Neural cell (in vitro differentiated cells): ENCODE measurements around the gene CASTOR1. TPM values are rescaled to one million over a fixed set of nuclear protein-coding genes. Genes with fewer than 3 reads are reported as not detected.

Source experiments
- H2AFZ ChIP-seq: fragments of 200-600, 300-800 bp; sonication (generic), shearing (Covaris generic); 2 replicates; pipeline ENCODE4 v1.6.0; 2014; ENCODE audit warnings: low read depth, mild to moderate bottlenecking, antibody characterized with exemption, low read length, moderate library complexity
- H3F3A ChIP-seq: fragments of 200-600 bp; shearing (Covaris generic); 2 replicates; pipeline ENCODE4 v1.6.1; 2016; ENCODE audit warnings: mild to moderate bottlenecking, moderate library complexity, mixed read lengths, antibody characterized with exemption, low read length; ENCODE audit not compliant: insufficient read depth, poor library complexity, severe bottlenecking
- H3K27ac ChIP-seq: fragments of 200-600, 300-800 bp; sonication (generic), shearing (Covaris generic); 2 replicates; pipeline ENCODE4 v1.5.1; 2014; ENCODE audit warnings: mild to moderate bottlenecking, low read length, moderate library complexity
- H3K27me3 ChIP-seq: fragments of 300-800, 200-600 bp; sonication (generic), shearing (Covaris generic); 2 replicates; pipeline ENCODE4 v1.6.0; 2014; ENCODE audit warnings: mild to moderate bottlenecking, low read depth, low read length, moderate library complexity; ENCODE audit not compliant: insufficient read depth
- H3K36me3 ChIP-seq: fragments of 300-800, 200-600 bp; sonication (generic), shearing (Covaris generic); 2 replicates; pipeline ENCODE4 v1.5.1; 2014; ENCODE audit warnings: mild to moderate bottlenecking, antibody characterized with exemption, low read length, moderate library complexity; ENCODE audit not compliant: insufficient read depth
- H3K4me2 ChIP-seq: fragments of 300-800, 200-600 bp; sonication (generic), shearing (Covaris generic); 2 replicates; pipeline ENCODE4 v1.6.0; 2014; ENCODE audit warnings: mild to moderate bottlenecking, low read length
- H3K4me3 ChIP-seq: fragments of 300-800, 200-600 bp; sonication (generic), shearing (Covaris generic); 2 replicates; pipeline ENCODE4 v1.5.1; 2014; ENCODE audit warnings: mild to moderate bottlenecking, low read length, moderate library complexity
- H3K79me2 ChIP-seq: fragments of 200-600 bp; shearing (Covaris generic); replicated peaks from 2 replicates; pipeline ENCODE4 v1.6.0; 2014; ENCODE audit warnings: mild to moderate bottlenecking, low read length, moderate library complexity; ENCODE audit not compliant: insufficient read depth
- H3K9ac ChIP-seq: fragments of 300-800, 200-600 bp; sonication (generic), shearing (Covaris generic); 2 replicates; pipeline ENCODE4 v1.6.1; 2016; ENCODE audit warnings: mild to moderate bottlenecking, low read length, mixed read lengths
- H3K9me2 ChIP-seq: fragments of 200-600 bp; shearing (Covaris generic); 2 replicates; pipeline ENCODE4 v1.6.1; 2016; ENCODE audit warnings: mild to moderate bottlenecking, low read length, mixed read lengths; ENCODE audit not compliant: insufficient read depth
- H3K9me3 ChIP-seq: fragments of 200-600, 300-800 bp; sonication (generic), shearing (Covaris generic); 2 replicates; pipeline ENCODE4 v1.6.1; 2016; ENCODE audit warnings: mild to moderate bottlenecking, mixed run types, low read length, moderate library complexity, mixed read lengths
- H4K20me1 ChIP-seq: fragments of 200-600 bp; shearing (Covaris generic); 2 replicates; pipeline ENCODE4 v1.6.1; 2016; ENCODE audit warnings: mild to moderate bottlenecking, mixed run types; ENCODE audit not compliant: insufficient read depth
- EP300 ChIP-seq: fragments of 450-650 bp; conservative IDR thresholded peaks from 2 replicates; pipeline ENCODE4 v1.6.1; 2014; ENCODE audit warnings: antibody characterized with exemption, mild to moderate bottlenecking, moderate library complexity; ENCODE audit not compliant: poor library complexity, severe bottlenecking
- EZH2 ChIP-seq: fragments of 200-600, 300-800 bp; shearing (Covaris generic), sonication (generic); IDR thresholded peaks from 2 replicates; pipeline ENCODE4 v1.6.1; 2014; ENCODE audit warnings: antibody characterized with exemption, low read length, borderline replicate concordance, mild to moderate bottlenecking; ENCODE audit not compliant: insufficient read depth, poor library complexity, severe bottlenecking
- MXI1 ChIP-seq: fragments of 450-650 bp; conservative IDR thresholded peaks from 2 replicates; pipeline ENCODE4 v1.6.1; 2014; ENCODE audit warnings: antibody characterized with exemption, mild to moderate bottlenecking; ENCODE audit not compliant: poor library complexity, severe bottlenecking
- POLR2AphosphoS5 ChIP-seq: IDR thresholded peaks from 2 replicates; pipeline ENCODE4 v1.6.1; 2012
- RAD21 ChIP-seq: fragments of 450-650 bp; conservative IDR thresholded peaks from 2 replicates; pipeline ENCODE4 v1.6.1; 2014; ENCODE audit warnings: antibody characterized with exemption, mild to moderate bottlenecking, moderate library complexity
- SMC3 ChIP-seq: fragments of 450-650 bp; conservative IDR thresholded peaks from 2 replicates; pipeline ENCODE4 v1.6.1; 2014; ENCODE audit warnings: antibody characterized with exemption, mild to moderate bottlenecking, moderate library complexity; ENCODE audit not compliant: poor library complexity
- TAF1 ChIP-seq: IDR thresholded peaks from 2 replicates; pipeline ENCODE4 v1.6.1; 2012; ENCODE audit warnings: low read depth
- polyA plus RNA-seq: library from polyadenylated mRNA; depleted of rRNA; stranded (reverse); fragments of >200 nt; gene quantifications from 2 replicates; pipeline ENCODE4 v1.2.3, GENCODE V29; 2014
- TF ChIP-seq, protein P1 (sequence below): IDR thresholded peaks from 2 replicates; pipeline ENCODE4 v1.6.1; 2012; ENCODE audit warnings: borderline replicate concordance
- TF ChIP-seq, protein P2 (sequence below): fragments of 450-650 bp; IDR thresholded peaks from 2 replicates; pipeline ENCODE4 v1.5.1; 2014; ENCODE audit warnings: antibody characterized with exemption, mild to moderate bottlenecking, moderate library complexity; ENCODE audit not compliant: poor library complexity, severe bottlenecking

The CASTOR1 gene
- polyA plus RNA-seq, 1 donor from 2014 or later: 2.2 TPM

DNA sequence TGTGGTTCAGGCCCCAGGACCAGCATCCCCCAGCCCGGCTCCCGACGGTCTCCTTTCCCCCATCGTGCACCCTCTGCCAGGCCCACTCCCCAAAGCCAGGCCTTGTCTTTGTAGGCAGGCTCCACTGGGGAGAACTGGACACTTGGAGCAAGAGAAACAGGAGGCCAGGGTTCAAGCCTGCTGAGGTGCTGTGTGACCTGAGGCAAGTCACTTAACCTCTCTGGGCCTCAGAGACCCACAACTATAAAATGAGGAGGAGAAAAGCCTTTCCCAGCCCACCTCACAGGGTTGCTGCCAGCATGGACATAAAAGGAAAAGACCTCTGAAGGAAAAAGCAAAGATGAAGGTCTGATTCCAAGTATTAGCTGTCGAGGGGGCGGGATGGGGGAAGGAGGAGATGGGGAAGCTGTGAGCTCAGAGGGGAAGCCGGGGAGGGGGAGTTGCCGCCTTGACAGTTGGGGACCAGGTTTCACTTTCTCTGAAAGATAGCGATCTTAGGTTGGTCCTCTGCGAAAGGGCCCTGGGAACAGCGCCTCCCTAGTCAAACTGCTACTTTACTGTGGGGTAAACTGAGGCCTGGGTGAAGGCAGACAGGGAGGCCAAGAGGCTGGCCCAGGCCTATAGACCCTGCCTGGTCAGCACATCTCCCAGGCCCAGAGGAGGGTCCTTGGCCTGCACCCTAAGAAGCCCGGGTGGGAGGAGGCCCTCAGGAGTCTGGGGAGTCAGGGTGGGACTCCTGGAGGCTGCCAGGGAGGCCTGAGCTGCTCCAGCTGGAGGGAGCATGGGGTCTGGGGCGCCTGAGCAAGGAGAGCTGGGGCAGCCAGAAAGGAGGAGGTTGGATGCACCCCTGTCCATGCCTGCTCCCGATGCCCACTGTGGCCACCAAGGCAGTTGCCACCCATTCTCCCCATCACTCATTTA is 21.7 kb downstream of the CASTOR1 start:
- Histone ChIP-seq H4K20me1 (no peaks in the 10 kb centered on the region), H3F3A (no peaks in the 10 kb centered on the region), H3K27me3 (no peaks in the 10 kb centered on the region), H3K4me2 (no peak overlapping the region), H2AFZ (no peak overlapping the region), H3K4me3 (no peak overlapping the region), H3K9me2 (no peaks in the 10 kb centered on the region), H3K36me3 (no peaks in the 10 kb centered on the region), H3K9me3 (no peaks in the 10 kb centered on the region), H3K9ac (no peak overlapping the region), H3K27ac (no peak overlapping the region), H3K79me2 (no peaks in the 10 kb centered on the region)
- no peak for TF ChIP-seq RAD21
- TF ChIP-seq EP300: no peak
- TF ChIP-seq EZH2: no peak
- no peak for TF ChIP-seq TAF1
- no peak for TF ChIP-seq POLR2AphosphoS5
- TF ChIP-seq, protein P1, sequence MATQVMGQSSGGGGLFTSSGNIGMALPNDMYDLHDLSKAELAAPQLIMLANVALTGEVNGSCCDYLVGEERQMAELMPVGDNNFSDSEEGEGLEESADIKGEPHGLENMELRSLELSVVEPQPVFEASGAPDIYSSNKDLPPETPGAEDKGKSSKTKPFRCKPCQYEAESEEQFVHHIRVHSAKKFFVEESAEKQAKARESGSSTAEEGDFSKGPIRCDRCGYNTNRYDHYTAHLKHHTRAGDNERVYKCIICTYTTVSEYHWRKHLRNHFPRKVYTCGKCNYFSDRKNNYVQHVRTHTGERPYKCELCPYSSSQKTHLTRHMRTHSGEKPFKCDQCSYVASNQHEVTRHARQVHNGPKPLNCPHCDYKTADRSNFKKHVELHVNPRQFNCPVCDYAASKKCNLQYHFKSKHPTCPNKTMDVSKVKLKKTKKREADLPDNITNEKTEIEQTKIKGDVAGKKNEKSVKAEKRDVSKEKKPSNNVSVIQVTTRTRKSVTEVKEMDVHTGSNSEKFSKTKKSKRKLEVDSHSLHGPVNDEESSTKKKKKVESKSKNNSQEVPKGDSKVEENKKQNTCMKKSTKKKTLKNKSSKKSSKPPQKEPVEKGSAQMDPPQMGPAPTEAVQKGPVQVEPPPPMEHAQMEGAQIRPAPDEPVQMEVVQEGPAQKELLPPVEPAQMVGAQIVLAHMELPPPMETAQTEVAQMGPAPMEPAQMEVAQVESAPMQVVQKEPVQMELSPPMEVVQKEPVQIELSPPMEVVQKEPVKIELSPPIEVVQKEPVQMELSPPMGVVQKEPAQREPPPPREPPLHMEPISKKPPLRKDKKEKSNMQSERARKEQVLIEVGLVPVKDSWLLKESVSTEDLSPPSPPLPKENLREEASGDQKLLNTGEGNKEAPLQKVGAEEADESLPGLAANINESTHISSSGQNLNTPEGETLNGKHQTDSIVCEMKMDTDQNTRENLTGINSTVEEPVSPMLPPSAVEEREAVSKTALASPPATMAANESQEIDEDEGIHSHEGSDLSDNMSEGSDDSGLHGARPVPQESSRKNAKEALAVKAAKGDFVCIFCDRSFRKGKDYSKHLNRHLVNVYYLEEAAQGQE: no peak

DNA sequence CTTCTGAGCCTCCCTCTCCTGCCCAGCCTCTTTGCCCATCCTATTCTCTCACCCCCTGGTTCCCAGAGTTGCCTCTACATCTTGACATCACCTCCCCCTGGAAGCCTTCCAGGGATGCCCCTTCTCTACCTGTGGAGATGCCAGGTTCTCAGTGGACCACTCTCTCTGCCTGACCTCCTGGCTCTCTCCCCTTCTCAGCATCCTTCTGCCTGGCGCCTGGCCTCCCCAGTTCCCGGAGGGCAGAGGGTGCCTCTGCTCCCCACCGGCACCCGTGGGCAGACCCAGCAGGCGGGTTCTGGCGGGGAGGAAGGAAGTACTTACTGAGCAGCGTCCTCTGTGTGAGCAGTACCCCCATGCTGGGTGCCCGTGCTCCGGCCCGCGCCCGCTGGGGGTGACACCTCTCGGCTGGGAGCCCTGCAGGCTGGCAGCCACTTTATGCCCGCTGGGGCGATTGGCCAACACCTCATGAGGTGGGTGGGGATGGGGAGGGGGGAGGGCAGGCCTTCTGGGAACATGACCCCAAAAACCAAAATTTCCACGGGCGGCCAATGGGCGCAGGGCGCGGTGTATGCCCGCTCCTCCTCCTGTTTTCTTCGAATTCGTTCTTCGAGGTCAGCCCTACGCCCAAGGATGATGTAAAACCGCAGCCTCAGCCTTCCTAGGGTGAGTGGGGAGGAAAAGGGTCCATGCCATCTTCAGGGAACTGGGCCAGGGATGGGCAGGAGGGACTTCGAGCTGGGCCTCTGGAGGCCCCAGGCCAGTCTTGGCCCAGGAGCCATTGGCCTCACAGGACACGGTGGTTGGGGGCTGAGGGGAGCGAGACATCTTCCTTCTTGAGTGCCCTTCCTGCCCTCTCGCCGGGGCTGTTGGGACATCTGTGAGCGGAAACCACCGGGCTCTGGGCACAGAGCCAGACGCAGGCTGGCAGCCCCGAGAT is 22.6 kb downstream of the CASTOR1 start, which contains the start of gene OSM:
Gene OSM, minus strand, starts transcription at position 407 of the 937 bp plus-strand sequence. Its CDS starts 52 bp downstream, at position 355.
- H3K9ac ChIP-seq: no peak within 1 kb of the TSS
- no peak within 1 kb of the TSS for H2AFZ ChIP-seq
- H3K27ac ChIP-seq: no peak within 1 kb of the TSS
- no peak within 1 kb of the TSS for H3K4me2 ChIP-seq
- no peak within 1 kb of the TSS for H3K4me3 ChIP-seq
- no peaks in the 10 kb centered on the region for H3K79me2 ChIP-seq
- no peak for TF ChIP-seq MXI1
- no peak for TF ChIP-seq EZH2
- no peak for TF ChIP-seq TAF1
- no peak for TF ChIP-seq POLR2AphosphoS5
- no peak for TF ChIP-seq SMC3
- TF ChIP-seq, protein P1: no peak
- TF ChIP-seq, protein P2, sequence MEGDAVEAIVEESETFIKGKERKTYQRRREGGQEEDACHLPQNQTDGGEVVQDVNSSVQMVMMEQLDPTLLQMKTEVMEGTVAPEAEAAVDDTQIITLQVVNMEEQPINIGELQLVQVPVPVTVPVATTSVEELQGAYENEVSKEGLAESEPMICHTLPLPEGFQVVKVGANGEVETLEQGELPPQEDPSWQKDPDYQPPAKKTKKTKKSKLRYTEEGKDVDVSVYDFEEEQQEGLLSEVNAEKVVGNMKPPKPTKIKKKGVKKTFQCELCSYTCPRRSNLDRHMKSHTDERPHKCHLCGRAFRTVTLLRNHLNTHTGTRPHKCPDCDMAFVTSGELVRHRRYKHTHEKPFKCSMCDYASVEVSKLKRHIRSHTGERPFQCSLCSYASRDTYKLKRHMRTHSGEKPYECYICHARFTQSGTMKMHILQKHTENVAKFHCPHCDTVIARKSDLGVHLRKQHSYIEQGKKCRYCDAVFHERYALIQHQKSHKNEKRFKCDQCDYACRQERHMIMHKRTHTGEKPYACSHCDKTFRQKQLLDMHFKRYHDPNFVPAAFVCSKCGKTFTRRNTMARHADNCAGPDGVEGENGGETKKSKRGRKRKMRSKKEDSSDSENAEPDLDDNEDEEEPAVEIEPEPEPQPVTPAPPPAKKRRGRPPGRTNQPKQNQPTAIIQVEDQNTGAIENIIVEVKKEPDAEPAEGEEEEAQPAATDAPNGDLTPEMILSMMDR: no peak
- no peak for TF ChIP-seq EP300
- TF ChIP-seq RAD21: no peak
- no peaks in the 10 kb centered on the region for H3K36me3 ChIP-seq
- H3K9me2 ChIP-seq: no peaks in the 10 kb centered on the region
- H3K9me3 ChIP-seq: no peaks in the 10 kb centered on the region
- H3K27me3 ChIP-seq: no peaks in the 10 kb centered on the region
- H3F3A ChIP-seq: no peaks in the 10 kb centered on the region
- H4K20me1 ChIP-seq: no peaks in the 10 kb centered on the region
